Bronchial epithelial cell (primary cell): ENCODE results near the gene PARD6G. TPM values are rescaled to one million over a fixed set of nuclear protein-coding genes. Genes with fewer than 3 reads are reported as not detected.

Experiments
- DNase-seq: peaks from one replicate; pipeline ENCODE4 v3.0.0-alpha.2; 2010; ENCODE audit warnings: low read depth
- FAIRE-seq: peaks from 2 replicates; lab custom pipeline; 2011; peaks lifted over from hg19 to GRCh38; lab: Jason Lieb, UNC
- H3K27me3 ChIP-seq: 2 replicates; pipeline ENCODE4 v1.5.1; 2011; ENCODE audit warnings: low read length; ENCODE audit not compliant: control insufficient read depth, insufficient read depth
- H3K36me3 ChIP-seq: 2 replicates; pipeline ENCODE4 v1.5.1; 2011; ENCODE audit warnings: low read length; ENCODE audit not compliant: control insufficient read depth, insufficient read depth
- H3K4me3 ChIP-seq: 2 replicates; pipeline ENCODE4 v1.5.1; 2011; ENCODE audit warnings: mild to moderate bottlenecking, low read depth, low read length, control low read depth
- CTCF ChIP-seq: IDR thresholded peaks from 2 replicates; pipeline ENCODE4 v1.5.1; 2011; ENCODE audit warnings: mild to moderate bottlenecking, moderate library complexity, low read length, control low read depth, inconsistent platforms; ENCODE audit not compliant: insufficient read depth, severe bottlenecking
- total RNA-seq: library from RNA; depleted of rRNA; stranded (reverse); fragments of >200 nt; gene quantifications from 2 replicates; pipeline ENCODE4 v1.2.1, GENCODE V29; 2014

The PARD6G gene
- total RNA-seq, 1 donor from 2014 or later, result 13.2 TPM

GRCh38 chr18:80254971-80255500 lies 7.7 kb upstream of the PARD6G start:
- FAIRE-seq, result no peak
- no peaks in the 10 kb centered on the region for H3K27me3 ChIP-seq
- H3K4me3 ChIP-seq, result no peak overlapping the region
- TF ChIP-seq CTCF, result no peak
- DNase-seq, result no peak
- H3K36me3 ChIP-seq, result no peaks in the 10 kb centered on the region

GRCh38 chr18:80253871-80254492 lies 6.7 kb upstream of the PARD6G start:
- FAIRE-seq (no peak), DNase-seq (no peak)
- Histone ChIP-seq H3K36me3 (no peaks in the 10 kb centered on the region), H3K27me3 (no peaks in the 10 kb centered on the region), H3K4me3 (no peak overlapping the region)
- no peak for TF ChIP-seq CTCF

GRCh38 chr18:80253236-80253635 lies 5.9 kb upstream of the PARD6G start:
- Histone ChIP-seq H3K27me3 (no peaks in the 10 kb centered on the region), H3K4me3 (no peak overlapping the region), H3K36me3 (no peaks in the 10 kb centered on the region)
- DNase-seq (no peak), FAIRE-seq (no peak)
- no peak for TF ChIP-seq CTCF

GRCh38 chr18:80252136-80252535 lies 4.8 kb upstream of the PARD6G start:
- FAIRE-seq (no peak), DNase-seq (peak; percentile 40)
- TF ChIP-seq CTCF, result no peak
- Histone ChIP-seq H3K36me3 (no peaks in the 10 kb centered on the region), H3K27me3 (no peaks in the 10 kb centered on the region), H3K4me3 (no peak overlapping the region)

GRCh38 chr18:80251700-80252099 lies 4.4 kb upstream of the PARD6G start:
- DNase-seq, result no peak
- Histone ChIP-seq H3K36me3 (no peaks in the 10 kb centered on the region), H3K4me3 (no peak overlapping the region), H3K27me3 (no peaks in the 10 kb centered on the region)
- FAIRE-seq, result no peak
- TF ChIP-seq CTCF, result no peak
